ENCODE measurements around the gene ECE1. TPM values are rescaled to one million over a fixed set of nuclear protein-coding genes. Genes with fewer than 3 reads are reported as not detected.

ECE1 gene
- total and polyA plus RNA-seq, 2 of the 4 experiments (the other 2 are of a cell fraction), result 61.8 to 124 TPM

GRCh38 chr1:21337454-21337927 is 47.2 kb upstream of the ECE1 start:
- dilution Hi-C loops (cut with HindIII; ENCODE audit: low sequenced_read_pairs, unreplicated experiment) (no loop called here), in situ Hi-C loops (cut with MboI; ENCODE audit: low sequenced_read_pairs) (loop anchor here (5.0 kb wide), 1 partner anchor 80 kb away; no protein-coding TSS in a partner anchor), intact Hi-C loops (cut with micrococcal nuclease) (loop anchor here (5.0 kb wide), 1 partner anchor 640 kb away; no protein-coding TSS in a partner anchor)
- Histone ChIP-seq H2BK120ac (ENCODE audit: low read depth, low read length) (peak overlapping the region; percentile 86), H2BK15ac (ENCODE audit: low read depth, low read length) (peak overlapping the region; percentile 75; the same call in 2 of the 3 replicates), H3K14ac (replicated peaks; ENCODE audit: low read depth, low read length) (peak overlapping the region; percentile 43; the same call in 1 of the 2 replicates), H3K18ac (ENCODE audit: low read depth, low read length) (peak overlapping the region; percentile 73), H3K56ac (ENCODE audit: extremely low read depth, insufficient read depth, low read length) (no peak overlapping the region), H3K4ac (ENCODE audit: low read depth, low read length) (peak overlapping the region; percentile 89), H2AFZ (replicated peaks; ENCODE audit: low read length, poor library complexity) (peak overlapping the region; percentile 19), H2AK9ac (replicated peaks; ENCODE audit: low read depth, low read length, poor library complexity) (peak overlapping the region; percentile 81), H3K27ac (ENCODE audit: insufficient read depth, low read length) (peak overlapping the region; percentile 76), H3K4me1 (ENCODE audit: control insufficient read depth, insufficient read depth, low read length) (peaks cover 74% of the 10 kb centered on the region), H3K79me1 (ENCODE audit: low read depth in 1 of 2, low read length in 2 of 2) (peaks cover 45 to 93% of the 10 kb centered on the region in 2 experiments), H4K8ac (ENCODE audit: low read depth in 2 of 2, low read length in 2 of 2) (peak overlapping the region; percentile 14 to 67; a peak in 2 of 4 replicates), H3K23ac (ENCODE audit: low read depth, low read length) (peak overlapping the region; percentile 8), H2BK5ac (ENCODE audit: low read depth, low read length, poor library complexity, severe bottlenecking) (peak overlapping the region; percentile 79), H2BK20ac (ENCODE audit: low read depth, low read length) (peak overlapping the region; percentile 83), H3K4me3 (ENCODE audit: insufficient read depth, low read depth, low read length) (no peak overlapping the region), H4K20me1 (ENCODE audit: insufficient read depth, low read length) (peaks cover 43% of the 10 kb centered on the region), H4K5ac (ENCODE audit: low read depth, low read length) (peak overlapping the region; percentile 53), H3K9me1 (ENCODE audit: insufficient read depth, low read length) (peaks cover 43% of the 10 kb centered on the region), H3K27me3 (ENCODE audit: control insufficient read depth, insufficient read depth, low read length) (no peaks in the 10 kb centered on the region), H3K4me2 (ENCODE audit: low read depth, low read length) (peak overlapping the region; percentile 47; the same call in 1 of the 2 replicates), H2AK5ac (ENCODE audit: low read depth, low read length) (peak overlapping the region; percentile 90), H3K9ac (ENCODE audit: low read depth, low read length) (peak overlapping the region; percentile 52; the same call in 1 of the 2 replicates), H3K36me3 (ENCODE audit: control insufficient read depth, insufficient read depth, low read length) (peaks cover 5% of the 10 kb centered on the region; the same call in 1 of the 2 replicates), H3K9me3 (ENCODE audit: control insufficient read depth, insufficient read depth, low read length) (no peaks in the 10 kb centered on the region), H4K91ac (ENCODE audit: insufficient read depth, low read depth, low read length) (peak overlapping the region; percentile 84)
- DNase-seq (no peak), ATAC-seq (ENCODE audit: low read depth) (no peak)
- no TSS peak for BruUV-seq (replicated peaks)
- WGBS, 2 experiments (ENCODE audit: extremely low coverage in 2 of 2, insufficient read length in 1 of 2), result 86% methylated on average over 2 of the region's 8 CpGs; no CpG with 5 or more reads in 1 of the 2 experiments
- ChIA-PET CTCF (interaction anchor here (1.0 to 1.6 kb wide), 4 partner anchors 16 to 83 kb away, joined by 3 to 7 read pairs (median 5); no protein-coding TSS in a partner anchor), POLR2A (ENCODE audit: unreplicated experiment) (interaction anchor here (0.5 kb wide), 1 partner anchor 105 kb away, joined by 3 read pairs; no protein-coding TSS in a partner anchor)
- TF ChIP-seq CEBPB (IDR thresholded peaks at IDR 0.05; ENCODE audit: low read depth, low read length) (no peak), USF2 (IDR thresholded peaks at IDR 0.05; ENCODE audit: low read depth, low read length) (no peak), ELK1 (IDR thresholded peaks at IDR 0.05; ENCODE audit: borderline replicate concordance, low read depth, low read length) (no peak), NFE2L2 (IDR thresholded peaks at IDR 0.05; ENCODE audit: low read depth, low read length) (no peak), MAZ (IDR thresholded peaks at IDR 0.05; ENCODE audit: borderline replicate concordance, low read depth, low read length) (no peak), BHLHE40 (IDR thresholded peaks at IDR 0.05; ENCODE audit: low read depth, low read length) (no peak), CHD1 (IDR thresholded peaks at IDR 0.05; ENCODE audit: low read depth, low read length) (no peak), MAFK (IDR thresholded peaks at IDR 0.05; ENCODE audit: low read depth, low read length) (no peak)

All from IMR-90 (cell line).